Activated T-cell treated with anti-CD3 and anti-CD28 coated beads for 48 hours (primary cell): ENCODE results near the gene NTMT1.
A peak's percentile ranks its signal among the peaks of the same experiment; 100 is the strongest.

ENCODE experiments used
- DNase-seq: peaks from one replicate; pipeline ENCODE4 v3.0.0-alpha.2; 2020; ENCODE audit warnings: low read depth

NTMT1 gene

DNA sequence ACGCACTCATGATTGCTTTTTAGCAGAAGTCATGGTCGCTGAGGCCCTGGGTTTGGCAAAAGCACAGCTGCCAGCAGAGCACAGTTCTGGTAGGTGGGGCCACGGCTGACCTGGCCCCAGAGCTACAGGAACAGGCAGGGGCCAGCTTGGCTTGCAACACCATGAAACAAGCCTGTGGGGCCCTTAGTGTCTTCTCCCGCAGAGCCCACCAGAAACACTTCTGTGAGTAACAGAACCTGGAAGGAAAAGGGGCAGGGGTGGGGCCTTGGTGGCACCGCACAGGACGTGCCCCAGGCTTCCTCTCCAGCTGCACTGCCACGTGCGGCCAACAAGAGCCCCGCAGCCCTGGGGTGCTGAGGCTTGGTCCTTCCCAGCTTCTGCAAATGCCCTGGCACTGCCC, 11.1 kb downstream of the NTMT1 start:
- DNase-seq, result no peak

GRCh38 chr9:129637673-129638439, 11.9 kb downstream of the NTMT1 start:
- no peak for DNase-seq

DNA sequence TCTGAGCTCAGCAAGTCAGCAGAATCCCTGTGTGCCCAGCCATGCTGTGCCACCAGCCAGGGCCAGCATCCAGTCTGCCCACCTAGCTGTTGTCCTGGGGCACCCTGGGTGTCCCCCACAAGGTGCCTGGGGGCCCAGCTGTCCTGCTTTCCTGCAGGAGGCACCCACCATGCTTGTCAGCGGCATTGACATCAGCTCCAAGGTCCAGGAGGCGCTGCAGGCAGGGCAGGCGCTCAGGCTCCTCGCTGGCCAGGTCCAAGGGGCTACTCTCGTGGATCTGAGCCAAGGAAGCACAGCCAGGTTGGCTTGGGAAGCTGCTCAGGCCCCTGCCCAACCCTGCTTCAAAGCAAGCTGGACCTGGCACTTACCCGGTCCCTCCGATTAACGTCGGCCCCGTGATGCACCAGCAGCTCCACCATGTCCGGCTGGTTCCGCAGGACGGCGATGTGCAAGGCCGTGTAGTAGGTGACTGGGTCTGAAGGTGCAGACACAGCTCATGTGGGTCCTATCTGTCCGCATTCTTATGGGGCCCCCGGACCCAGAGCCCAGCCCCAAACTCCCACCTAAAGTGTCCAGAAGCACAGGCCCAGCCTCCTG, 13.2 kb downstream of the NTMT1 start:
- no peak for DNase-seq

GRCh38 chr9:129639756-129640085, 13.8 kb downstream of the NTMT1 start:
- DNase-seq, result no peak

DNA sequence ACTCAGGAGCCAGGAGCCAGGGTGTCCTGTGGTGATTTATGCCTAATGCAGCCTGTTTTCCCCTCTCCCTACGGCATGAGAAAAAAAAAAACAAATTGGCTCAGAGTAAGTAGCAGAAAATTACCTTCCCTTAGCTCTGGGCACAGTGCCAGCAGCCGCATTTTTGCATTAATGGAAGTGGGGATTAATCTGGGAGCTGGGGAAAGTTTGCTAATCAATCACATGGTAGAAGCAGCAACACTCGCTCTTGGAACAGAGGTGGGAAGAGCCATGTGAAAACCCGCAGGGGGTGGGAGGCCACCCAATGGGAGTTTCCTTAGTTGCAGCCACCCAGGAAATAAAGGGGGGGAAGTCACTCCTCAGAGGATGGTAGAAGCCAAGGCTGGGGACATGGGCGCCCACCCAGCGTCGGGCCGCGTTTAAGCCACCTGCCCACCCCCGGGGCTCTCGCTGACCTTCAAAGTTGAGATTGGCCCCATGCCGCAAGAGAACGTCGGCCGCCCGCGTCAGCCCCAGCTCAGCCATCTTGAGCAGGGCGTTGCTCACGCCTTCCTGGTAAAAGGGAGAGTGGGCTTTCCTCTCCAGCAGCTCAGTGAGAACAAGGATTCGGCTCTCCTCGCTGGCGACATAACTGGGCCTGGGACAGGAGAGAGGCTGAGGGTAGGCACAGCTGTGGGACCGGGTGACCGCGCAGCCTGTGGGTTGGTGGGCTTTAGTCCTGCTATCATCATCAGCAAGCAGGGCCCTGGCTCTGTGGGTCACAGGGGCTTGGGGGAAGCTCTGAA, 14.3 kb downstream of the NTMT1 start:
- DNase-seq, result no peak

GRCh38 chr9:129640871-129641749, 15.1 kb downstream of the NTMT1 start:
- DNase-seq, result no peak

DNA sequence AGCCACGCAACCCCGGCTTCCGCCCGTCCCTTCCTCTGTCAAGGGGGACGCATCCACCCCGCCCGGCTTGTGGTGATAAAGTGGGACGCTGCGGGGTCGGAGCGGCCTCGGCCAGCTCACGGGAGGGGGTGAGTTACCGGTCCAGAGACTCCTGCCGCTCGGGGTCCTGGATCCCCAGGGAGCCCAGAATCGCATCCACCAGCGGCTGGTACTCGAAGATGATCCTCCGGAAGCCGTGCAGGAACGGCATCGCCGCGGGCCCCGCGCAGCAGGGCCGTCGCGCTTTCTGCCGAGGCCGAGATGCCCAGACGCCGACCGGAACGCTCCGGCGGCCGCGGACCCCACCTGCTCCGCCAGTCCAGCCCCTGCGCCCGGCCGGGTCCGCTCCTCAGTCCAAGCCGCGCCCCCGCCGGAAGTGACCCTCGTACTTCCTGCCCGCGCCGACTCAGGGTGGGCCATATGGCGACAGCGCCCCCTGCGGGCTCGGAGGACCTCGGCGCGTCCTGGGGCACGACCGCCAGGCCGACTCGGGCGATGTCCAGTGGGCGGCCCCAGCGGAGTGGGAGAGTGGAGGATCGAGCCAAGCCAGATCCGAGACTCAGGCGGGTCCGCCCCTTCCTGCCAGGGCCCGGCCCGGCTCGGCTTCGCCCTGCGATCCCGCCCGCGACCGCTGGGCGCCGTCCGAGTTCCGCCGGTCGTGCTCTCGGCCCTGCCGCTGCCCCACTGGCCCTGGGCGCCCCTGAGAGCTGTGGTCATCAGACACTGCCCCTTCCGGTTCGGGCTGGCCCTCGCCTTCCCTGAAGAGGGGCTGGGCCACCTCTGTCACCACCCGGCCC, 16.0 kb downstream of the NTMT1 start, which contains the start of gene ASB6:
TSS of gene ASB6 (minus strand) at position 402 of the 836 bp plus-strand sequence. CDS start at position 250, 152 bp downstream.
- peak; percentile 98 for DNase-seq

DNA sequence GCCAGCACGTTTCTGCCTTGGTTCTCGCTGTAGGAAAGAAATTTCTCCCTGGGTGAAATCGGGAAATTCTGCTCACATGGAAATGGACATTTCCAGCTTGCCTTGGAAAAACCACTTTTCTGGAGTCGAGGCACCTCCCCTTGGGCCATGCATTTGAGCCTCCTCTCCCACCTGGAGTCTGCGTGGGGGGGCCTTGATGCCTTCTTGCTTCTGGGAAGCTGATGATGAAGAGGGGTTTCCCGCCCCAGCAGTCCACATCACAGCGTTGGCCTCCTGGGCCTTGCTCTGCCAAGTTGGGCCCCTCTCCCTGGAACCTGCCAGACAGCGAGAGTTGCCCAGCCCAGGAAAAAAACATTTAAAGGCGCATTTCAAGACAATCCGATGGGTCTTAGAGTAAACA, 17.7 kb downstream of the NTMT1 start:
- no peak for DNase-seq

DNA sequence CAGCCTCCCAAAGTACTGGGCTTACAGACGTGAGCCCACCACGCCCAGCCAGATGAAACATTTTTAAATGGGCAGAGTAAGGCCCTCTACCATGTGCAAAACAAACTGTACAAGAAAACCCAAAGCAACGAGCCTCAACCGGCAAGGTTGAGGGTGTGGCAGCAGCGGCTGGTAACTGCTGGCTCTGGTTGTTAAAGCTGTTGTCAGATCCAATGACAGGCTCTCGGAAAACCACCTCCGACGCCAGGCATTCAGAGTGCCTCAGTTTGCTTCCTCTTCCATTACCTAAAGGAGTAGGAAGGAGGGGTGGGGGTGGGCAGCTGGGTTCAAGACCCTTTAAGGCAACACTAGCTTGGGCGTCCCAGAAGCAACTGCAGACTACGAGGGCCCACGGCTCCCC, 18.4 kb downstream of the NTMT1 start:
- DNase-seq, result no peak

DNA sequence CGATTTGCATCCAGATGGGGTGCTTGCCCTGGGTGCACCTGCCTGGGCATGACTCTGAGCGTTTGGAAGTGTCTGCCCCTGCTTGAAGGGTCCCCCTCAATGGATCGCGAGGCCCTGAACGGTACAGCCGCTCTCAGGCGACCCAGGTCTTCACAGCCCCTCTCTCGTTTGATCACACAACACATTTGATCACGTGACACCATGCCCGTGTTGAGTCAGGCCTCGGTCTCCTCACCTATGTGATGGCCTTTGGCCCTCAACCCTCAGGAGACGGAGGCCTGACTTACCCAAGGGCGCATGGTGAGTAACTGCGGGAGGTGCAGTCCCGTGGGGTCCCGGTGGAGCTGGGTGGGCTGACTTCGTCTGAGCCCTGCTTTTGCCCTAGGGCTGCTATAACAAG, 18.9 kb downstream of the NTMT1 start:
- DNase-seq, result no peak

- DNase-seq, result no peak
Measured at GRCh38 chr9:129646252-129646651, 20.3 kb downstream of the NTMT1 start.

DNA sequence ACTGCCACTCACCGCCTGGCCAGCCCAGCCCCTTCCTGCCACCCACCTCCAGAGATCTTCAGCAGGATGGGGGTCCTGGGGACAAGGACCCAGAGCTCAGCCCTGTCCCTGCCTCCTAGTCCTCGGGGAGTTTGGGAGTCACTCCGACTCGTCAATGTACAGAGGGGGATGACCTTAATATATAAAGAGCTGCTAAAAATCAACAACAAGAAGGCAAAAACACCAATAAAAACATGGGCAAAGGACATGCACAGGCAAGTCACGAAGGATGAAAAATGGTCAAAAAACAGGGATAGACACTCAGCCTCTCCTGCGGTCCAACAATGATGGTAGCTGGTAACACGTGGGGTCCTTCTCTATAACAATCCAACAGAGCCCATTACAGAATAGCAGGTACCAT, 20.7 kb downstream of the NTMT1 start:
- no peak for DNase-seq

DNA sequence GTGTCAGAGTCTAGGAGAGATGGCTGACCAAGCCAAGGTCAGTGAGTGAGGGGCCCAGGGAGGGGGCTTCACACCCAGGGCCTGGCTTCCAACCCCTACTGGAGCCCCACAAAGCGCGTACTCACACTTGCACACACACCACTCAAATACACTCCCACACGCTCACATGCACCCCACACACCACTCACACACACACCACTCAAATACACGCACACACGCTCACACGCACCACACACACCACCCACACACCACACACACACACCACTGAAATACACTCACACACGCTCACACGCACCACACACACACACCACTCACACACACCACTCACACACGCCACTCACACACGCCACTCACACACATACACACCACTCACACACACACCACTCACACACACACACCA, 21.7 kb downstream of the NTMT1 start:
- no peak for DNase-seq

GRCh38 chr9:129648092-129648763, 22.3 kb downstream of the NTMT1 start:
- no peak for DNase-seq

GRCh38 chr9:129648764-129649115, 22.8 kb downstream of the NTMT1 start:
- no peak for DNase-seq

DNA sequence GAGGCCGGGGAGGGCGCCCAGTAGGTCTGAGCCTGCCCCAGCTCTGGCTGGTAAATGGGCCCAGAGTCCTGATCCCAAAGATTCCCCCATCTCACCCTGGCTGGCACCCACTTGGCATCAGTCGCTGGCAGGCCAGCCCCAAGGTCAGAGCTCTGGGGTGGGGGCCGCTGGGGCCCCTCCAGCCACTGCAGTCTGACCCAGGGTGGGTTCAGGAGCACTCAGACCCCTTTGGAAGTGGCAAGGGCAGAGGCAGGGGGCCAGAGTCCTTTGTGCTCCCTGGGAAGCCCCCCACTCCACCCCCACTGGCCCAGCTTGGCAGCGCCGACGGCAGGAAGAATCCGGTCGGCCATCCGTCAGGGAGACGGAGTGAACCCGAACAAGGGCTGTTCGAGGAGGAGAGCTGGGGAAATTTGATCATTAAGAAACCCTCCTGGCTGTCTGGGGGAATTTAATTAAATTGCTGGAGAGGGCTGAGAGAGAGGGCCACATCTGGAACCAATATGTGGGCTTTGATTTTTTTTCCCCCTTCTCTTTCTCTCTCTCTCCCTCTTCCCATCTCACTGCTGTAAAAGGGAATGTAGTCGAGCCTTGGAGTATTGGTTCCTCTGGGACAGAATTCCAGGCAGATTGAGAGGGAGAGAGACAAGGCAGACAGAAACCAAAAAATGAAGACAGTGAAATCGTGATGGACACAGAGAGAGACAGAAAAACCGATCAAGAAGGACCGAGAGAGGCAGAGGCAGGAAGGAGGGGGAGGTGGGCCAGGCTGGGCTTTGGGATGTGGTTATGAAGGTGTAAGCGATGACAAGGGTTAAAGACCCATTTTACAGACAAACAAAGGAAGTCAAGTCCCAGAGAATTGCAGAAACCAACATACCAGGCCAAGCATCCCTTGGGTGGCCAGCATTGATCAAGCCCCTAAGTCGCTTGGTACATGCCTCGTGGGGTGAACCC, 24.0 kb downstream of the NTMT1 start:
- no peak for DNase-seq

DNA sequence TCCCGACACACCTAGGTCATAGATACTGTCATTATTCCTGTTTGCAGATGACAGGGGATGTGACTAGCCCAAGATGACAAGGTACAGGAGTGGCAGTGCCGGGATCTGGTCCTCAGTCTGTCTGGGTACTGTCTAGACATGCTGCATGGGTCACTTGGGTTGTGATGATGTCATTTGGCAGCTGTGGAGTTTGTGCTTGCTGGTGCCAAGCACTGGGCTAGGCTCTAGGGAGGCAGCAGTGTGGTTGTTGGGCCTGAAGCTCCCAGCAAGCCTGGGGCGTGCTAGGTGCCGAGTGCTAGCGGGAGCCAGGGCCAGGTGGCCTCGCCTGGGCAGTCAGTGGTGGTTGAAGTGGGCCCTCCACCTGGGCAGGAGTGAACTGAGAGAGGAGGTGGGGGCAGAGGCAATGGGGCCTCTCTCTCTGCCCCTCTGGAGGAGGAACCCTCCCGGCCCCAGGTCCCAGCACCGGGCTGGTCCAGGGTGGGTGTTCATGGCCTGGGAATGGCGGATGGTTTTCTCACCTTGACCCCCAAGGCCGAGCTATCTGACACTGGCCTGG, 24.8 kb downstream of the NTMT1 start:
- DNase-seq, result no peak

DNA sequence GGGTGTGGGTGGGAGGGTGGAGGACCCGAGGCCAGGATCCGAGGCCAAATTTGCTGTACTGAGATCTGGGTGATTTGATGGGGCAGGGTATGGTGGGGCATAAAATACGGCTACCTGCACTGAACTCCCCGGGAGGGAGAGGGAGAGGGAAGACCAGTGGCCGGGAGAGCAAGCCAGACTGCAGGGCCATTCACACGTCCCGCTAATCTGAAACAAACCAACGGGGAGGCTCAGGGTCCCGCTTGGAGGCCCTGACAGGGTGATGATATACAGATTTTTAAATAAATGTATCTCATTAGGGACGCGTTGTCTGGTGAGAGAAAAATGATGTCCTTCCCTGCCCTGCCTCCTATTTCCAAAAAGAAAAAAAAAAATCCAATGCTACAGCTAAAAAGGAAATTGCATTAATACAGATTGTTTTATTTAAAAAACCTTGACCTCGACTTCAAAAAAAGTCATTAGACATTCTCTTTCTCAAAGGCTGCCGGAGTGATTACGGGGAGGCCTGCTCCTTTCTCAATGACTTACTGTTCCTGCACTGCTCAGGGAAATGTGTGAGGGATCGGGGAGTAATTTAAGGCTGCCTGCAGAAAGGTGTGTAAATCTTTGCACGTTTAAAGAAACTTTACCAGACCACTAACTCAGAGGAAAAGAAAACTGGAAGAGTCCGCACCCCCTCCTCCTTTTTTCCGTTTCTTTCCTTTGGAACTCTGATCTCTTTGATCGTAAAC, 28.0 kb downstream of the NTMT1 start:
- no peak for DNase-seq
